HG03565 (cell line): ENCODE results near the gene KRTAP20-4.

Source experiments
- ATAC-seq: cut with Tn5 transposase; IDR thresholded peaks from one replicate; pipeline ENCODE4 v1.9.1; 2021; ENCODE audit warnings: mild to moderate bottlenecking, moderate library complexity; ENCODE audit not compliant: unreplicated experiment

Gene KRTAP20-4

DNA sequence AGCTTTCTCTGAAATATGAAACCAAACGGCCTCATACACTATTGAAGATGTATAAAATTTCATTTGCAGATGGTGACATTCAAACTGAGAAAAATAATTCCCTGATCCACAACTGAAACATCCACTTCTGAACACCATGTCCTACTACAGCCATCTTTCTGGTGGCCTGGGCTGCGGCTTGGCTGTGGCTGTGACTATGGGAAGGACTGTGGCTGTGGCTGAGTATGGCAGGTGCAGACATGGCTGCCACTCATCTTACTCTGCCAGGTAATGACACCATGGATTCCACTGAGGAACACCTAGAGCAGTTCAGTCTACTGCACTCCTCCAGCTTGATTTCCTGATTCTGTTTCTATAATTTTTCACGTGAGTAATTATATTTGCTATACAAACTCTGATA, at the start of gene KRTAP20-4:
Gene KRTAP20-4 (plus strand): TSS at position 106 of the 400 bp plus-strand sequence.
- no peak for ATAC-seq

- no peak for ATAC-seq
Measured at GRCh38 chr21:30577766-30578165, 42.7 kb upstream of the KRTAP20-4 start.

GRCh38 chr21:30579346-30579745, 41.1 kb upstream of the KRTAP20-4 start:
- ATAC-seq: no peak

DNA sequence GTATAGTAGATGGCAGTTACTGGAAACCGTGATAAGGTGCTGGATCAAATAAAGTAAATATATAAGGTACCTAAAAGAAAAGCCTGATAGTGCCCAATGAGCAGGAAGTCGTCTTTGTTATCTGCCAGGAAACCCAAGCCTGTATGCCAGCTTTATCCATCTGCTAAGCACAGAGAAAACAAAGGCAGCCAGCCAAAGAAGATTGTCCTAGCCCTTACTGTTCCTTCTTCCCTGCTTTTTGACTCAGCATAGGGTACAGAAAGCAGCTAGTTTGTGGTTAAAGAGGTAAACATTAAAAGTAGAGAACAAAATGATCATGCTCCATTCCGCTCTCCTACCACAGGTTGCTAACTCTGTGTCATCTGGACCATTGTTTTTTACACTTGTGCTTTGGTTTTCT, 40.3 kb upstream of the KRTAP20-4 start:
- no peak for ATAC-seq

DNA sequence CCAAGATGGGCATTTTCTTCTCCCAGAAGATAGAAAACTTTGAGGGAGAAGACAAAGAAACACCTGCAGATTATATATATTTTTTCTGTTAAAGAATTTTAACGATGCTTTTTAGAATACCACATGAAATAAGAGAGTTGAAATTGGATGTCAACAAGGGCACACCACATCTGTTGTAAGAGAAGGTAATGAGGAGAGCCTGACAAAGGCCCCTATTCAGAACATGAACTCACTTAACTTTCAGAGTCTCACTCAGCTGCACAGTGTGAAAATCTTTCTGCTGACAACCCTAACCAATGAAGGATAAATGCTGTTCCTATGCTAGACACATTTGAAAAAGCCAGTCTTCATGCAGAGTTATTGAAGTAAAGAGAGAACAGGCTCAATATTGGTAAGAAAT, 37.6 kb upstream of the KRTAP20-4 start:
- ATAC-seq: no peak

GRCh38 chr21:30590297-30590696, 30.1 kb upstream of the KRTAP20-4 start, which contains the start of gene KRTAP22-2:
Gene KRTAP22-2, minus strand, starts transcription at chr21:30590397.
- no peak for ATAC-seq

- ATAC-seq: no peak
Measured at GRCh38 chr21:30592140-30592539, 28.3 kb upstream of the KRTAP20-4 start, which contains the start of gene KRTAP6-3. Gene KRTAP6-3, plus strand, starts transcription at chr21:30592440. Its CDS starts 6 bp downstream, at chr21:30592446.

DNA sequence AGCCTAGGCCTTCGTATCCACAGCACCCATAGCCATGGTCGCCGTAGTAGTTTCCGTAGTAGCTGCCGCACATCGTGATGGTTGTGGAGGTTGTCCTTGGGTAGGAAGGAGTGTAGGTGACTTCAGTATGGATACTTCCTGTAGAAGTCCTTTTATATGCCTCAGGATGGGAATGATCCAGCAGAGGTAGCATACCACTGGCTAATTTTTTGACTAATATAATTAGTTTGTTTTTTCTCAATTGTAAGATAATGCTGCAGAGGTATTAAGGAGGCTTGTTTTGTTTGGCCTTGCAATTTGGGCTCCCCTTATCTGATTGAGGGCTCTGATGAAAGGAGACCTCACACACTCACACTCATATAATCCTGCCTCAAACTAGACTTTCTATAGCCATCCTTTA, 21.6 kb upstream of the KRTAP20-4 start, which contains the start of gene KRTAP6-2:
Gene KRTAP6-2 (minus strand): TSS at position 101 of the 400 bp plus-strand sequence. CDS start 28 bp downstream, at position 73.
- no peak for ATAC-seq

DNA sequence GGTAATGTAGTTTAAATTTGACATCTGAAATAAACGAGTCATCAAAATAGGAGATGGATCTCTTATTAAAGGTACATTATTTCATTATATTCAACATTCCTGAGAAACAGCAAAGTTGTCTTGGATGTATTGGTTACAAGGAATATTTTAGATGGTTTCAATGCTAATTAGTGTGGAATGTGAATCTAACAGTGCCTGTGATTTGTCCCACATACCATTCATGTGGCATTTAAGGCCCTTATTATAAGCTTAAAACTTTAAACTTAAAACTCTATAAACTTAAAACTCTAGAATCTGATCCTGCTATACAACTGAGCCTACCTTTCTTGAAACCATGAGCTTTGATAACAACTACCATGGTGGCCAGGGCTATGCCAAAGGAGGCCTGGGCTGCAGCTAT, 19.6 kb upstream of the KRTAP20-4 start, which contains the start of gene KRTAP22-1:
Gene KRTAP22-1 (plus strand): TSS at position 301 of the 400 bp plus-strand sequence.
- no peak for ATAC-seq

DNA sequence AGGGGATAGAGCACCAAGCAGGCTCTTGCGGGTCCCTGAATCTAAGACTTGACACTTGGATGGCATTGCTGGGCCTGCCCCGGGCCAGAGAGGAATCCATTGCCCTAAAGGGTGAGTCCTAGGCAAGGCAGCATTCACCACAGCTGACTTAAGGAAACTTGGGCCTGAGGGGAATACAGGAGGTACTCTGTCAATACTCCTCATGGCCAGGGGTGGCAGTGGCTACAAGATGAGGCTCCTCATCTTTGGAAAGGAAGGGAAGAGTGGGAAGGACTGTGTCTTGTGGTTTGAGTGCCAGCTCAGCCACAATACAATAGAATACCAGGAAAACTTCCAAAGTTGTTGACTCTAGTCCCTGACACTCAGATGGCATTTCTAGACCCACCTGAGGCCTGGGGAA, 14.5 kb upstream of the KRTAP20-4 start:
- no peak for ATAC-seq

GRCh38 chr21:30612132-30612531, 8.3 kb upstream of the KRTAP20-4 start:
- ATAC-seq: no peak

- no peak for ATAC-seq
Measured at GRCh38 chr21:30613836-30614235, 6.6 kb upstream of the KRTAP20-4 start, which contains the start of gene KRTAP6-1. Gene KRTAP6-1, minus strand, starts transcription at chr21:30613930. Its CDS starts 26 bp downstream, at chr21:30613904.

- ATAC-seq: no peak
Measured at GRCh38 chr21:30615199-30615598, 5.2 kb upstream of the KRTAP20-4 start.

- ATAC-seq: no peak
Measured at GRCh38 chr21:30616125-30616524, 4.3 kb upstream of the KRTAP20-4 start, which contains the start of gene KRTAP20-1. Gene KRTAP20-1, plus strand, starts transcription at chr21:30616425. Its CDS starts 30 bp downstream, at chr21:30616455.

GRCh38 chr21:30620080-30620479, 347 bp upstream of the KRTAP20-4 start:
- no peak for ATAC-seq

DNA sequence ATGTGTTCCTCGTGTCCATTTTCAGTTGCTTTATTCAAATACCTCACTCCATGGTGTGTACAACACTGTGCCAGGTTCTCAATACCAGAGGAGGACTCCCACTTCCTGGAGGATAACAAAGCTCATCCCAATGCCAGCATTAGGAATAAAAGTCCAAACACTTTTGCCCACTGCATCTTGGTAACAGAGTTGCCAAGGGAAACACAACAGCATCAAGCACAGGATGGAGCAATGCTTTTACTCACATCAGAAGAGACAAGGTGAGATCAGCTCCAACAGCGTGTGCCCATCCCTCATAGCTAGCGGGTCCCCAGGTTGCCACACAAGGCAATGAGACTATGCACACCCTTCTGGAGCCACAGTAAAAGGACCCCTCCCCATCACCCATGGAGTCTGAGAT, 2.9 kb downstream of the KRTAP20-4 start:
- ATAC-seq: no peak

GRCh38 chr21:30625449-30626165, 5.2 kb downstream of the KRTAP20-4 start:
- ATAC-seq: no peak

- no peak for ATAC-seq
Measured at GRCh38 chr21:30628109-30628508, 7.7 kb downstream of the KRTAP20-4 start.

- ATAC-seq: no peak
Measured at GRCh38 chr21:30629200-30629599, 8.8 kb downstream of the KRTAP20-4 start.

GRCh38 chr21:30634906-30635305, 14.5 kb downstream of the KRTAP20-4 start, which contains the start of gene KRTAP20-2:
Gene KRTAP20-2, plus strand, starts transcription at chr21:30635206. Its CDS starts 58 bp downstream, at chr21:30635264.
- ATAC-seq: no peak

DNA sequence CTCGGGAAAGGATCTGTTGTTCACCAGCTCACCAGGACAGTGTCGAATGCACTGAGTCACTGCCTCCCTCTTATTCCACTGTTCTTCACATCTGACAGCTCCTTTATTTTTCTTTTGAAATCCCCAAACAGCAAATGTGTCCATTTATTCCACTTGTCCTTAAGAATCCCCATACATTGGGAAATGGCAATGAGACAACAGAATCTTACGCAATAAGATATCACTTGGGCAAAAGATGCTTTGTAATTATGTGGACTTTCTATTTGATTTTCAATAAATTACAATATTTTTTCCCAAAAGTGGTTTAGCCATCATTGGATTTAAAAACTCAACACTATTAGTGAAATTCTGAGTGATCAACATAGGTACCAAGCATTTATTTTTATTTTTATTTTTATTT, 18.3 kb downstream of the KRTAP20-4 start:
- no peak for ATAC-seq

DNA sequence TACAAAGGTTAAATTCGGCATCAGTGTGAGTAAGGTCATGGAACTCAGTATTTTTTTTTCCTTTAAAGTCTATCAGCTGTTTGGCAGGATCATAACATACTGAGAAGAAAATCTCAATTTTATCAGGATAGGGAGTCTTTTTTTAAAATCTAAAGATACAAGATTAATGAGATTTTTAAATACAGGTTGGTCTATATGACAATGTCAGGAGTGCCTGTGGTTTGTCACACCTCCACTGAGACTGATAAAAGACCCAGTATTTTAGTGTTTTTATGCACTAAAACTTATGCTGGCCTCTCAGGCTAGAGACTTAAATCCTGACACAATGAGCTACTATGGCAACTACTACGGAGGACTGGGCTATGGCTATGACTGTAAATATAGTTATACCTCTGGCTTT, 22.1 kb downstream of the KRTAP20-4 start, which contains the start of gene KRTAP20-3:
Gene KRTAP20-3 (plus strand): TSS at position 301 of the 400 bp plus-strand sequence.
- ATAC-seq: no peak
